OCI-LY7 (cell line): ENCODE data around the gene TCERG1.

ENCODE experiments used
- CTCF ChIP-seq: fragments of 200-600 bp; sonication (generic); conservative IDR thresholded peaks from 2 replicates; pipeline ENCODE4 v1.5.1; 2014; ENCODE audit warnings: mild to moderate bottlenecking, antibody characterized with exemption, low read length, moderate library complexity, mixed read lengths
- EZH2phosphoT487 ChIP-seq: fragments of 200-600 bp; sonication (generic); IDR thresholded peaks from 2 replicates; pipeline ENCODE4 v1.6.1; 2018; ENCODE audit warnings: low read depth, borderline replicate concordance, mild to moderate bottlenecking, mixed run types, antibody characterized with exemption, low read length, moderate library complexity, mixed read lengths

- TF ChIP-seq CTCF (no peak), EZH2phosphoT487 (no peak)
Observed at GRCh38 chr5:146514575-146514974, 67.4 kb downstream of the TCERG1 start.
